A549 treated with Mapracorat at 1 μM for 4 hours (cell line): ENCODE data around the gene SLC6A18. TPM values are rescaled to one million over a fixed set of nuclear protein-coding genes. Genes with fewer than 3 reads are reported as not detected.

Experiments used
- total RNA-seq: library from RNA; stranded (reverse); fragments of 200-300 nt; extraction: Qiagen RNA extraction; gene quantifications from 5 replicates; pipeline ENCODE4 v1.2.3, GENCODE V29; 2022

Gene SLC6A18, protein sequence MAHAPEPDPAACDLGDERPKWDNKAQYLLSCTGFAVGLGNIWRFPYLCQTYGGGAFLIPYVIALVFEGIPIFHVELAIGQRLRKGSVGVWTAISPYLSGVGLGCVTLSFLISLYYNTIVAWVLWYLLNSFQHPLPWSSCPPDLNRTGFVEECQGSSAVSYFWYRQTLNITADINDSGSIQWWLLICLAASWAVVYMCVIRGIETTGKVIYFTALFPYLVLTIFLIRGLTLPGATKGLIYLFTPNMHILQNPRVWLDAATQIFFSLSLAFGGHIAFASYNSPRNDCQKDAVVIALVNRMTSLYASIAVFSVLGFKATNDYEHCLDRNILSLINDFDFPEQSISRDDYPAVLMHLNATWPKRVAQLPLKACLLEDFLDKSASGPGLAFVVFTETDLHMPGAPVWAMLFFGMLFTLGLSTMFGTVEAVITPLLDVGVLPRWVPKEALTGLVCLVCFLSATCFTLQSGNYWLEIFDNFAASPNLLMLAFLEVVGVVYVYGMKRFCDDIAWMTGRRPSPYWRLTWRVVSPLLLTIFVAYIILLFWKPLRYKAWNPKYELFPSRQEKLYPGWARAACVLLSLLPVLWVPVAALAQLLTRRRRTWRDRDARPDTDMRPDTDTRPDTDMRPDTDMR
- not detected in 5 replicates for total RNA-seq

DNA sequence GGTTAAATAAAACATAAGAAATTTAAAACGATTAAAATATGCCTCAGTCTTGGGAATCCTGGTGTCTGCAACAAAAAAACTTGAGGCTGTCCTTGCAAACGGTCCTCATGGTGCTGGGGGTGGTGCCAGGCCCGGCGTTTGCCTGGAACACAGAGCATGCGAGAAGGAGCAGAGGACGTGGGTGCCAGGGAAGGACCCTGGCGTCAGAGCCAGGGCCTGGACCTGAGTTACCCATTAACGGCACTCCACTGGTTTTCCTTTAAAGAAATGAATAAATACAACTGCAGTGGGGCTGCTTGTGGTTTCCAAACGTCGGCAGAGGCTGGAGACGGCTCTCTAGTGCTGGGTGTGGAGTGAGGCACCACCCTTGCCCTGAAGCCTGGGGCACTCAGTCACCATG, at the start of gene SLC6A18:
SLC6A18 (plus strand) TSS at position 301 of the 400 bp plus-strand sequence; CDS start at position 398, 97 bp downstream.

DNA sequence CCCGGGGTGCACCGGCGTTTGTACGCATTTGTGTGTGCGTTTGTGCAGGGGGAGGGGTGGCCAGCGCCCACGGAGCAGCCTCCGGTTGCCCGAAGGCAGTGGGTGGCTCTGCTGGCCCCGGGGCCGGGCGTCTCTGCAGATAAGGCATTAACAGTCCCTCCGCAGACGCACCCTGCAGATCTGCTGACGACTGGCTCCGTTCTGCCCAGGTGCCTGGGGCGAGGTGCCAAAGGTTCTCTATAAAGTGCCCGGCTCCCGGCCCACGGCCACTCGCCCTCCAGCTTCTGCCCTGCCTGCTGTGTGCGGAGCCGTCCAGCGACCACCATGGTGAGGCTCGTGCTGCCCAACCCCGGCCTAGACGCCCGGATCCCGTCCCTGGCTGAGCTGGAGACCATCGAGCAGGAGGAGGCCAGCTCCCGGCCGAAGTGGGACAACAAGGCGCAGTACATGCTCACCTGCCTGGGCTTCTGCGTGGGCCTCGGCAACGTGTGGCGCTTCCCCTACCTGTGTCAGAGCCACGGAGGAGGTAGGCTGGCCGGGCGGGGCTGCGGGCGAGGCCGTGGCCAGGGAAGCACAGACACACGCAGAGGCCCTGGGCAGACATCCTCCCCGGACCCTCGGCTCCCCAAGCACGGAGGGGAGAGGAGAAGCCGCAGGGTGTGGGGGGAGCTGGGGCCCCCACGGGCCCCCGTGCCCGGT, 23.7 kb upstream of the SLC6A18 start, which contains the start of gene SLC6A19:
SLC6A19 (plus strand) TSS at position 269 of the 699 bp plus-strand sequence; CDS start at position 325, 56 bp downstream.

DNA sequence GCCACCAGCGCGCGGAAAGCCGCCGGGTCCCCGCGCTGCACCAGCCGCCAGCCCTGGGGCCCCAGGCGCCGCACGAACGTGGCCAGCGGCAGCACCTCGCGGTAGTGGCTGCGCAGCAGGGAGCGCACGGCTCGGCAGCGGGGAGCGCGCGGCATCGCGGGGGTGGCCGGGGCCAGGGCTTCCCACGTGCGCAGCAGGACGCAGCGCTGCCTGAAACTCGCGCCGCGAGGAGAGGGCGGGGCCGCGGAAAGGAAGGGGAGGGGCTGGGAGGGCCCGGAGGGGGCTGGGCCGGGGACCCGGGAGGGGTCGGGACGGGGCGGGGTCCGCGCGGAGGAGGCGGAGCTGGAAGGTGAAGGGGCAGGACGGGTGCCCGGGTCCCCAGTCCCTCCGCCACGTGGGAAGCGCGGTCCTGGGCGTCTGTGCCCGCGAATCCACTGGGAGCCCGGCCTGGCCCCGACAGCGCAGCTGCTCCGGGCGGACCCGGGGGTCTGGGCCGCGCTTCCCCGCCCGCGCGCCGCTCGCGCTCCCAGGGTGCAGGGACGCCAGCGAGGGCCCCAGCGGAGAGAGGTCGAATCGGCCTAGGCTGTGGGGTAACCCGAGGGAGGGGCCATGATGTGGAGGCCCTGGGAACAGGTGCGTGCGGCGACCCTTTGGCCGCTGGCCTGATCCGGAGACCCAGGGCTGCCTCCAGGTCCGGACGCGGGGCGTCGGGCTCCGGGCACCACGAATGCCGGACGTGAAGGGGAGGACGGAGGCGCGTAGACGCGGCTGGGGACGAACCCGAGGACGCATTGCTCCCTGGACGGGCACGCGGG, 69.9 kb downstream of the SLC6A18 start, which contains the start of gene TERT:
TERT (minus strand) TSS at position 234 of the 815 bp plus-strand sequence; CDS start at position 155, 79 bp downstream.

Other genes with a start within 250 kb of the SLC6A18 start
- gene NKD2, start 216.6 kb upstream of the SLC6A18 start, total RNA-seq, result 16.2 to 22.8 TPM (median 21.8 TPM) in 5 replicates
- 20.7 to 30.7 TPM (median 29.8 TPM) in 5 replicates for gene SLC12A7, start 113.3 kb upstream of the SLC6A18 start, total RNA-seq
- gene SLC6A19, start 23.8 kb upstream of the SLC6A18 start, total RNA-seq, result 0.13 to 0.22 TPM (median 0.19 TPM) in 5 replicates
- gene TERT, start 69.7 kb downstream of the SLC6A18 start, total RNA-seq, result 1.3 to 3.8 TPM (median 2.6 TPM) in 5 replicates
- gene CLPTM1L, start 119.7 kb downstream of the SLC6A18 start, total RNA-seq, result 156 to 178 TPM (median 162 TPM) in 5 replicates
- gene SLC6A3, start 220.1 kb downstream of the SLC6A18 start, total RNA-seq, result 0.27 to 0.87 TPM (median 0.61 TPM) in 5 replicates